ENCODE data around the gene TLE1. TPM values are rescaled to one million over a fixed set of nuclear protein-coding genes. Genes with fewer than 3 reads are reported as not detected.

The TLE1 gene
- total RNA-seq, 1 experiment from 2014 or later, result 79.3 TPM

DNA sequence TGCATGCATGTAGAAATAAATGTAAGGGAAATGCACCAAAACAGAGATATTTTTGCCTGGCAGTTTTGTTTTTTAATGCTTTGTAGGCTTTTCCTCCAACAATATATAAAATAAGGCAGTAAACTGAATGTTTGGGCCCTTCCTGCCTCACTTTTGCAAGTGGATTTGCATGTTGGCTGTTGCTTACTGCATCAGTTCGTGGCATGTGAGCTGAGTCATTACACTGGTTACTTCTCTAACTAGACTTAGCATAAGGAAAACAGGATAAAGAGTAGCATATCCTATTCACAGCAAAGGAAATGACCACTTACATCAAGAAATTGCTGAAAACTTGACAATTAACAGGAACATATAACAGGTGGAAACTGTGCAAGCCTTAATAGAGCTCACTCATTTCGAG, 113.4 kb downstream of the TLE1 start:
- Mint-ChIP-seq H3K4me1 (peaks cover 22 to 29% of the 10 kb centered on the region in 2 experiments), H3K27ac (no peak overlapping the region; a peak in 1 of 7 replicates), H3K9me3 (no peaks in the 10 kb centered on the region; a peak in 1 of 5 replicates), H3K4me3 (no peak overlapping the region), H3K27me3 (ENCODE audit: low read depth) (no peaks in the 10 kb centered on the region), H3K36me3 (ENCODE audit: insufficient read depth in 1 of 3, low read depth in 3 of 3) (peaks cover under 1 to 11% (median 5%) of the 10 kb centered on the region in 3 experiments; a peak in 6 of 7 replicates)
- Histone ChIP-seq H3K79me2 (ENCODE audit: insufficient read depth, low read length) (no peaks in the 10 kb centered on the region), H3K4me1 (ENCODE audit: insufficient read depth, low read length) (peaks cover 5% of the 10 kb centered on the region; the same call in 1 of the 2 replicates), H3K27ac (ENCODE audit: insufficient read length, low read depth, low read length) (no peak overlapping the region), H4K20me1 (ENCODE audit: control insufficient read depth, insufficient read depth, insufficient read length) (no peaks in the 10 kb centered on the region), H3T11ph (ENCODE audit: low read length) (no peak overlapping the region), H3K27me3 (ENCODE audit: insufficient read depth, low read length) (no peaks in the 10 kb centered on the region), H3K9me3 (ENCODE audit: control insufficient read depth, low read depth, low read length) (no peaks in the 10 kb centered on the region), H3K18ac (ENCODE audit: insufficient read length, low read depth, low read length) (no peak overlapping the region), H3K56ac (ENCODE audit: insufficient read length, low read depth, low read length) (no peak overlapping the region), H4K91ac (ENCODE audit: insufficient read length, low read depth, low read length) (no peak overlapping the region), H3K4ac (ENCODE audit: low read depth, low read length) (no peak overlapping the region), H3K23ac (ENCODE audit: insufficient read length, low read depth, low read length) (no peak overlapping the region), H3K9ac (ENCODE audit: extremely low read depth, insufficient read length, low read length) (no peak overlapping the region), H2BK20ac (ENCODE audit: low read depth, low read length, poor library complexity, severe bottlenecking) (no peak overlapping the region), H2BK120ac (ENCODE audit: low read depth, low read length, poor library complexity, severe bottlenecking) (no peak overlapping the region), H2BK15ac (ENCODE audit: low read depth, low read length) (no peak overlapping the region), H3K14ac (ENCODE audit: insufficient read depth, low read length) (no peak overlapping the region), H2BK12ac (ENCODE audit: insufficient read length, low read depth, low read length) (no peak overlapping the region), H2AFZ (ENCODE audit: low read length) (no peak overlapping the region), H2BK5ac (ENCODE audit: insufficient read length, low read length) (no peak overlapping the region), H3K23me2 (ENCODE audit: insufficient read length, low read depth, low read length, poor library complexity, severe bottlenecking) (no peaks in the 10 kb centered on the region), H4K8ac (replicated peaks; ENCODE audit: insufficient read length, low read depth, low read length) (no peak overlapping the region), H3K4me2 (ENCODE audit: insufficient read depth, insufficient read length, low read length) (no peak overlapping the region), H3K79me1 (ENCODE audit: insufficient read depth, low read depth, low read length, poor library complexity, severe bottlenecking) (no peaks in the 10 kb centered on the region), H4K5ac (ENCODE audit: insufficient read length, low read depth, low read length) (no peak overlapping the region), H2AK5ac (ENCODE audit: insufficient read length, low read length) (no peak overlapping the region)
- no peak for TF ChIP-seq CTCF (conservative IDR thresholded peaks at IDR 0.05)
- WGBS (ENCODE audit: extremely low coverage, insufficient read length, low lambda C conversion rate), result no CpG with 5 or more reads among the region's 2 CpGs
- DNase-seq, result no peak
